HCT116 (cell line): ENCODE results near the gene ADARB1. TPM values are rescaled to one million over a fixed set of nuclear protein-coding genes. Genes with fewer than 3 reads are reported as not detected.

Experiments
- ATAC-seq: fragments of 200-7000 bp; cut with Tn5 transposase; 2 replicates; pipeline ENCODE4 v1.9.1; 2020; ENCODE audit warnings: mild to moderate bottlenecking, moderate library complexity
- BruUV-seq: library from RNA; stranded (reverse); fragments of 400-500 nt; replicated peaks from 2 replicates; lab custom pipeline; 2021; lab: Mats Ljungman, UMichigan
- CTCF ChIA-PET: fragments of 300-600 bp; sonication (Branson Sonifier 250); formaldehyde crosslinking; loops from one replicate; lab custom pipeline; 2021; ENCODE audit warnings: antibody characterized with exemption; lab: Charles Lee
- POLR2A ChIA-PET: fragments of 300-600, 350-600 bp; sonication (Branson Sonifier 250); formaldehyde crosslinking; loops from one replicate; lab custom pipeline; 2021; ENCODE audit warnings: antibody characterized with exemption; lab: Charles Lee
- RAD21 ChIA-PET, 2 experiments: fragments of 300-600 bp; sonication (Branson Sonifier 250); formaldehyde crosslinking; loops; one replicate each; lab custom pipeline; 2023; ENCODE audit warnings: low total read pairs in 2 of 2; ENCODE audit not compliant: uncharacterized antibody in 2 of 2, unreplicated experiment in 2 of 2, low non-redundant PET in 1 of 2; lab: Charles Lee
- DNase-seq: peaks from one replicate; pipeline ENCODE4 v3.0.0-alpha.2; 2010; ENCODE audit warnings: low read depth, low spot score
- H2AFZ ChIP-seq: fragments of 200-600 bp; shearing (Covaris generic), sonication (generic); 2 replicates; pipeline ENCODE4 v1.6.1; 2017; ENCODE audit warnings: low read depth, mixed run types, mixed read lengths, antibody characterized with exemption, low read length; ENCODE audit not compliant: poor library complexity, severe bottlenecking
- H3K27ac ChIP-seq: 2 replicates; pipeline ENCODE4 v1.5.1; 2012; ENCODE audit warnings: low read depth, low read length
- H3K27me3 ChIP-seq: fragments of 200-600 bp; sonication (generic); 2 replicates; pipeline ENCODE4 v1.6.1; 2016; ENCODE audit warnings: mixed run types, low read length, mixed read lengths; ENCODE audit not compliant: insufficient read depth
- H3K36me3 ChIP-seq, 2 experiments: fragments of 200-500 bp in 1 of 2; fragments of 200-600 bp in 1 of 2; sonication (Bioruptor generic) in 1 of 2; sonication (generic) in 1 of 2; 2 replicates each; pipeline versions ENCODE4 v1.5.1 to v1.6.1; 2014 to 2016; ENCODE audit warnings: low read length in 2 of 2, inconsistent platforms in 1 of 2, mixed read lengths in 1 of 2, mixed run types in 1 of 2; ENCODE audit not compliant: insufficient read depth in 2 of 2, control insufficient read depth in 1 of 2
- H3K4me1 ChIP-seq, 2 experiments: fragments of 200-600 bp in 1 of 2; sonication (generic) in 1 of 2; 2 replicates each; pipeline versions ENCODE4 v1.5.1 to v1.6.1; 2012 to 2017; ENCODE audit warnings: low read length in 2 of 2, inconsistent platforms in 1 of 2, mild to moderate bottlenecking in 1 of 2, mixed read lengths in 1 of 2, mixed run types in 1 of 2, moderate library complexity in 1 of 2; ENCODE audit not compliant: insufficient read depth in 2 of 2, control insufficient read depth in 1 of 2
- H3K4me2 ChIP-seq: fragments of 200-600 bp; sonication (generic); 2 replicates; pipeline ENCODE4 v1.6.1; 2017; ENCODE audit warnings: mixed run types, low read length, mixed read lengths
- H3K4me3 ChIP-seq, 2 experiments: fragments of 200-600 bp in 1 of 2; sonication (generic) in 1 of 2; replicated peaks in 1 of 2; 2 replicates each; pipeline ENCODE4 v1.5.1; 2011 to 2016; ENCODE audit warnings: low read length in 2 of 2, control low read depth in 1 of 2, low read depth in 1 of 2, mild to moderate bottlenecking in 1 of 2, mixed read lengths in 1 of 2, mixed run types in 1 of 2
- H3K79me2 ChIP-seq: fragments of 200-600 bp; sonication (generic); 2 replicates; pipeline ENCODE4 v1.6.1; 2017; ENCODE audit warnings: mild to moderate bottlenecking, mixed run types, low read length, moderate library complexity, mixed read lengths; ENCODE audit not compliant: insufficient read depth
- H3K9ac ChIP-seq: fragments of 200-600 bp; sonication (generic); 2 replicates; pipeline ENCODE4 v1.6.1; 2016; ENCODE audit warnings: low read length, mixed read lengths
- H3K9me2 ChIP-seq: fragments of 200-600 bp; sonication (generic), shearing (Covaris generic); 2 replicates; pipeline ENCODE4 v1.6.1; 2017; ENCODE audit warnings: mixed run types, mild to moderate bottlenecking, moderate library complexity; ENCODE audit not compliant: insufficient read depth
- H3K9me3 ChIP-seq, 2 experiments: fragments of 200-500 bp in 1 of 2; fragments of 200-600 bp in 1 of 2; sonication (Bioruptor generic) in 1 of 2; sonication (generic) in 1 of 2; 2 replicates each; pipeline ENCODE4 v1.6.1; 2014 to 2017; ENCODE audit warnings: low read length in 2 of 2, mixed read lengths in 2 of 2, inconsistent platforms in 1 of 2, low read depth in 1 of 2, mild to moderate bottlenecking in 1 of 2, mixed run types in 1 of 2, moderate library complexity in 1 of 2; ENCODE audit not compliant: control insufficient read depth in 1 of 2, insufficient read depth in 1 of 2
- H4K20me1 ChIP-seq: fragments of 200-600 bp; sonication (generic), shearing (Covaris generic); 2 replicates; pipeline ENCODE4 v1.6.1; 2017; ENCODE audit warnings: mixed run types, mild to moderate bottlenecking, moderate library complexity; ENCODE audit not compliant: insufficient read depth
- CBX3 ChIP-seq: IDR thresholded peaks from 2 replicates; pipeline ENCODE4 v1.6.1; 2012; ENCODE audit warnings: low read depth
- RAD21 ChIP-seq: IDR thresholded peaks from 2 replicates; pipeline ENCODE4 v1.6.1; 2012; ENCODE audit warnings: low read depth, mild to moderate bottlenecking
- SP1 ChIP-seq: IDR thresholded peaks from 2 replicates; pipeline ENCODE4 v1.6.1; 2012; ENCODE audit warnings: low read depth
- TCF7L2 ChIP-seq: IDR thresholded peaks from 2 replicates; pipeline ENCODE4 v1.7.0; 2011; ENCODE audit warnings: borderline replicate concordance, inconsistent platforms; ENCODE audit not compliant: insufficient read depth, insufficient read length; ENCODE audit errors: extremely low read depth
- ZFX ChIP-seq: fragments of 450-650 bp; IDR thresholded peaks from 2 replicates; pipeline ENCODE4 v1.6.1; 2017
- intact Hi-C: fragments of 100-400 bp; cut with micrococcal nuclease; formaldehyde crosslinking; loops from 2 replicates; pipeline ENCODE4 v1.10.0; 2022
- total RNA-seq: library from RNA; stranded (reverse); gene quantifications from one replicate; pipeline ENCODE4 v1.2.1, GENCODE V29; 2021; ENCODE audit not compliant: unreplicated experiment

The ADARB1 gene
- total RNA-seq, 1 experiment from 2014 or later: 13.5 TPM

DNA sequence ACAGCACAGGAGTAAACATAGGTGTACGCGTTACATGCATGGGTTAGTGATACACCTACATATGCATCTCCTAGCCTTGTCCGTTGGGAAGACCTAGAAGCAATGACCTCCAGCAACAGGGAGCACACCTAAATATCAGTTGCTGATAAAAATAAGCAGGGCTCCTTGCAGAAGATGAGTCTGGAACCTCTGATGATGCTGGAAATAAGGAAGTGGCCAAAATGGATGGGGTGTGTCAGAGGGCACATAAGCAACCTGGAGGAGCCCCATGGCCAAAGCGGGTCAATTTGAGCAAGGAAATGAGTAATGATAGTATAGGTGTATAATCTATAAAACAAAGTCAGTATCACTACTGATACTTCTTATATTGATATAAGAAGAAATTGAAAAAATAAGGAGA is 13.7 kb downstream of the ADARB1 start:
- Histone ChIP-seq H3K79me2 (peaks cover 15% of the 10 kb centered on the region), H3K36me3 (no peaks in the 10 kb centered on the region), H3K27me3 (no peaks in the 10 kb centered on the region), H3K27ac (no peak overlapping the region), H3K4me1 (peaks cover 0 to 16% of the 10 kb centered on the region in 2 experiments; a peak in 2 of 4 replicates), H3K9me2 (no peaks in the 10 kb centered on the region), H3K4me3 (no peak overlapping the region), H3K4me2 (no peak overlapping the region), H2AFZ (no peak overlapping the region), H4K20me1 (no peaks in the 10 kb centered on the region), H3K9ac (no peak overlapping the region), H3K9me3 (no peaks in the 10 kb centered on the region)
- intact Hi-C loops: no loop called here
- no TSS peak for BruUV-seq
- ChIA-PET CTCF (no interaction called here), RAD21 (no interaction called here), POLR2A (no interaction called here)
- TF ChIP-seq TCF7L2: no peak
- no peak for TF ChIP-seq CBX3
- no peak for TF ChIP-seq ZFX
- TF ChIP-seq SP1: no peak
- TF ChIP-seq RAD21: no peak
- DNase-seq (no peak), ATAC-seq (no peak)

DNA sequence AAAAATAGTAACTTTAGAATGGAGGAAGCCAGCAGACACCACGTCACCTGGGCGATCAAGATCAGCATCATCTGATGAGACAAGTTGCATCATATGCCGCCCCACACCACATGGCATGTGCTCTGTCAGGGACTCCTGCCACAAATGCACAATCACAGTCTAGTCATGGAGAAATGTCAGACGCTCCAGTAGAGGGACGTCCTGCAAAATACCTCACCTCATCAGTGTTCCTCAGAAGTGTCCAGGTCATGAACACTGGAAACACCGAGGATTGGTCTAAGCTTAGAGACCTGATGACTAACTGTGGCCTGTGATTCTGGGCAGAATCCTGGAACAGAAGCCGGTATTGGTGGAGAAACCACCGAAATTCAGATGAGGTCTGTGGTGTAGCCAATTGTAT is 14.3 kb downstream of the ADARB1 start:
- DNase-seq (no peak), ATAC-seq (no peak)
- no peaks in the 10 kb centered on the region for H3K9me3 ChIP-seq
- no peak overlapping the region for H2AFZ ChIP-seq
- no TSS peak for BruUV-seq
- intact Hi-C loops: no loop called here
- peaks cover 0 to 16% of the 10 kb centered on the region in 2 experiments; a peak in 2 of 4 replicates for H3K4me1 ChIP-seq
- no peaks in the 10 kb centered on the region for H4K20me1 ChIP-seq
- H3K79me2 ChIP-seq: peaks cover 21% of the 10 kb centered on the region
- no peak overlapping the region for H3K9ac ChIP-seq
- no peaks in the 10 kb centered on the region for H3K36me3 ChIP-seq
- no peak overlapping the region for H3K27ac ChIP-seq
- no peak overlapping the region for H3K4me3 ChIP-seq
- no peaks in the 10 kb centered on the region for H3K27me3 ChIP-seq
- no peak overlapping the region for H3K4me2 ChIP-seq
- TF ChIP-seq TCF7L2: no peak
- TF ChIP-seq, all 23 proteins: peak for 0
- no peaks in the 10 kb centered on the region for H3K9me2 ChIP-seq
- ChIA-PET CTCF (no interaction called here), POLR2A (no interaction called here), RAD21 (no interaction called here)
